C1 segment of cervical spinal cord (tissue), 14 donors: ENCODE measurements around the gene BAHD1.

Experiments used
- DNase-seq, 14 donors: peaks; one replicate each; lab custom pipeline; 2025; lab: John Stamatoyannopoulos, UW

BAHD1 gene

DNA sequence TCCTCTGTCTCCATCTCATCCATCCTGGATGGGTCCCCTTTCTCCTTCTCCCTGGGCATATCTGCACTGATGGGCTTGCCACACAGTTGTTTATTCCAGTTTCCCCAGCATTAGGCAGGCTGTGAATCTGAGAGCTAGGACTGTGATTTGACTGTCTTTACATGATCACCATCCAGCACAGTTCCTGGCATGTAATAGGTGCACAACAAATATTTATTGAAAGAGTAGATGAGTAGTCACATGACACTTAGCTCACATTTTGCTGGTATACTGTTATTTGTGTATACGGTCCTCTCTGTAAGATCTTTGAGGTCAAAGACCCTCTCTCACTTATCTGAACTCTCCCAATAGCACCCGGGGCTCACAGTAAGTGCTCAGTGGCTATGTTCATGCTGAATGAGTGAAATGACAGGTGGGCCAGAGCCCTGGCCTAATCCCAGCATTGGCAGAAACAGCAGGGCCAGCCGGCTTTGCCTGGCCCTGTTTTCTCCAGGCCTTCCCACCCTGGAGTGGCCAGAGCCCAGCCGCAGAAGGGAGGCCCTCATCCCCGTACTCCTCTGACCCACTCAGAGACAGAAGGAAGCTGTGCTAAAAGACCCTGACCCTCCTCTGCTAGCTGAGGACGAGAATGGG lies 16.2 kb upstream of the BAHD1 start:
- no peak for DNase-seq

DNA sequence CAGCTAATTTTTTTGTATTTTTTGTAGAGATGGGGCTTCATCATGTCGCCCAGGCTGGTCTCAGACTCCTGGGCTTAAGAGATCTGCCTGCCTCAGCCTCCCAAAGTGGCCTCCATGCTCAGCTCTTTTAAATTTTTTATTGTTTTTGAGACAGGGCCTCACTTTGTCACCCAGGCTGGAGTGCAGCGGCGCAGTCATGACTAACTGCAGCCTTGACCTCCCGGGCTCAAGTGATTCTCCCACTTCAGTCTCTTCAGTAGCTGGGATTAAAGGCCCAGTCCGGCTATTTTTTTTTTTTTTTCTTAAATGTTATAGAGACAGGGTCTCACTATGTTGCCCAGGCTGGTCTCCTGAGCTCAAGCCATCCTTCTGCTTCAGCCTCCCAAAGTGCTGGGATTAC lies 15.1 kb upstream of the BAHD1 start:
- no peak for DNase-seq

DNA sequence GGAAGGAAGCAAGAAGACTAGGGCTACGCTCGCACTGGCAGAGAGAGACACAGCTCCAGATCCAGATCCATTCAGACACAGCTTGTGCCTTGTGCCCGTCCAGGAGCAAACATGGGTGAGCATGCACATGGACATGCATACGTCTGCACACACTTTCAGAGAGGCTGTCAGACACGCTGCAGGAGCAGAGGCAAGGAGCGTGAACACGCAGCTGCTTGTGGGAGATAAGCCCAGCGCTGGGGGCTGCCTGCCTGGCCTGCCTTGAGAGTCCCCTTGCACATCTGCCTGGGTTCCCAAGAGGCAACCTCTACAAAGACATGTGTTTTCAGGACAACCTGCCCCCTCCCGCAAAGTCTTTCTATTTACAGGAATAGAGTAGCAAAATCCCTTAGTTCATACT lies 13.6 kb upstream of the BAHD1 start:
- DNase-seq, result no peak

GRCh38 chr15:40428185-40428584 lies 12.6 kb upstream of the BAHD1 start:
- no peak for DNase-seq

DNA sequence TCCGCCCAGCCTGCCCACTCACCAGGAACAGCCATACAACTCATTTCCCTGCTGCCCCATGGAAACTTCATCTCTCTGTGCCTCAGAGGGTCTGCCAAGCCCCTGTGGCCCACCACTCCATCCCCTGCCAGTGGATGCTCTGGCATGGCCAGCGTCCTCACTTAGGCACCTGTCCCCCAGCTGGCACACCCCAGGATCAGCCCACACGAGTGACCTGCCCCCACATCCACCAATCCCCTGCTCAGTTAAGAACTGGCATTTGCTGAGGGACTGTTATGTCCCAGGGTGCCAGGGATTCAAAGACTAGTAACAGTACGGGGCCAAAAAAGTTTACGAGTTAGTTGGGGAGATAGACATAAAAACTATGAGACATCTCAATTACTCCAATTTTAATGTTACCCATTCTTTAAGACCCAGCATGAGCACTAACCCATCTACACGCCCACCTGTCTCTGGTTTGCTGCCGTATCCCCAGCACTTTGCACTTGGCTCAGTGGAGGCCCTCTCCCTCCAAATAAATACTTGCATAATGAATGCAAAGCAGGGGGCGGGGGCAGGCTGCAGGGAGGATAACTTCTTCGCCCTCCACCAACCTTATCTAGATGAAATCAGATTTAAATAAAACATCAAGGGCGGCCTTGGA lies 11.6 kb upstream of the BAHD1 start:
- no peak for DNase-seq

- DNase-seq, result no peak
Observed at GRCh38 chr15:40430271-40430805, 10.4 kb upstream of the BAHD1 start.

DNA sequence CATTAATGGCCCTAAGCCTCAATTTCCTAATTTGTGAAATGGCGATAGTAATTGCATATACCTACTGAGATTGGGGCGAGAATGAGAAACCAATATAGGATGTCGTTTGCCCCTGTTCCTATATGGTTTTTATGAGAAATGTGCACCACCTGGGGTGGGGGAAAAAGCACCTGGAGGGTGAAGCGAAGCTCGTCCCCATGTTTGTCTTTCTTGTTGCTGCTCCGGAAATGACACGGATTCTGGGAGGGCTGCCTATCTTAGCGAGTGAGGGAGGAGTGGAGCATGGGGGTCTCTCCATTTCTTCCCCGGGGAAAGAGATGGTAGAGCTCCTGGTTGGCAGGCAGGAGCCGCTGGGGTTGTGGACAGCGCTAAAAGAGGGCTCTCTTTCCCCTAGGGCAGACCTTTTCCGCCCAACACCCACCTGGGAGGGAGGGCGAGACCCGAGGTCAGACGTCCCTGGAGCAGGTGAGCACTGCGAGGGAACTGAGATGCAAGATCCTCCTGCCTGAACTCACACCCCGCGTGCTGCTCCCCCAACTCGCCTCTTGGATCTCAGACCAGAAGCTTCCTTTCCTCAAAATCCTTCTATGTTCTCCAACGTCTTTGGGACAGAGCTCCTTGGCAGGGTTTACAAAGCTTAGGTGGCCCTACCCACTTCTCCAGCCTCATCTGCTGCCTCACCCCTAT lies 5.6 kb upstream of the BAHD1 start:
- no peak for DNase-seq

GRCh38 chr15:40435710-40436089 lies 5.1 kb upstream of the BAHD1 start:
- DNase-seq, result no peak

DNA sequence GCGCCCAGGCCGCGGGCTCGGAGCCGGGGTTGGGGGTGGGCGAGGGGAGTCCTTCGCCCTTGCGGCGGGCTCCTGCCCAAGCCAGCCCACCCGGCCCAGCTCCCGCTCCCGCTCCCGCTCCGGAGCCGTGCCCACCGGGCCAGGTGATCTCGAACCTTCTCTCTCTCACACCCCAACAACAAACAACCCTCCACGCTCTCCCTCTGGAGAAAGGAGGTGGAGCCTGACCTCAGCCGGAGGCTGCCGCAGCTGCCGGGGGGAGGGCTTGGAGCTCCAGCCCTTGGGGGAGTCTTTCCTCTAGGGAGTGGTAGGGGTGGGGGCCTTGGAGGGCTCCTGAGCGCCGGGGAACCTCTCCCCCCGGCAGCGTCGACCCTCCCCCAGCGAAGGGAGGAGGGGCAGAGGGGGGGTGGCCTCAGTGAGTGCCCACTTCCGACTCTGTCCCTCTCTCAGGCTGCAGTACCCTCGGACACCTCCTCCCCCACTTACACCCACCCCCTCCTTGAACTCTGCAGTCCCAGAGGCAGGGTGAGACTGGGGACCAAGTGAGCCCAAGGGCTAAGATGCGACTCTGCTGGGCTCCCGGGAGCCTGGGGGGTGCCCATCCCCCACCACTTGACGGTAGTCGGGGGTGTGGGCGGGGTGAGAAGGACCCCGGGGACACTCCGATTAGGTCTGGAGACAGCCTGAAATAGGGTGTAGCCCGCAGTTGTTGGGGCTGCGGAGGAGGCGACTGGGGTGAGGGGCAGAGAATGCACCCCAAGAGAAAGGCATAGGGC lies 4.4 kb upstream of the BAHD1 start:
- DNase-seq, result no peak

- no peak for DNase-seq
Observed at GRCh38 chr15:40436892-40437751, 3.6 kb upstream of the BAHD1 start.

DNA sequence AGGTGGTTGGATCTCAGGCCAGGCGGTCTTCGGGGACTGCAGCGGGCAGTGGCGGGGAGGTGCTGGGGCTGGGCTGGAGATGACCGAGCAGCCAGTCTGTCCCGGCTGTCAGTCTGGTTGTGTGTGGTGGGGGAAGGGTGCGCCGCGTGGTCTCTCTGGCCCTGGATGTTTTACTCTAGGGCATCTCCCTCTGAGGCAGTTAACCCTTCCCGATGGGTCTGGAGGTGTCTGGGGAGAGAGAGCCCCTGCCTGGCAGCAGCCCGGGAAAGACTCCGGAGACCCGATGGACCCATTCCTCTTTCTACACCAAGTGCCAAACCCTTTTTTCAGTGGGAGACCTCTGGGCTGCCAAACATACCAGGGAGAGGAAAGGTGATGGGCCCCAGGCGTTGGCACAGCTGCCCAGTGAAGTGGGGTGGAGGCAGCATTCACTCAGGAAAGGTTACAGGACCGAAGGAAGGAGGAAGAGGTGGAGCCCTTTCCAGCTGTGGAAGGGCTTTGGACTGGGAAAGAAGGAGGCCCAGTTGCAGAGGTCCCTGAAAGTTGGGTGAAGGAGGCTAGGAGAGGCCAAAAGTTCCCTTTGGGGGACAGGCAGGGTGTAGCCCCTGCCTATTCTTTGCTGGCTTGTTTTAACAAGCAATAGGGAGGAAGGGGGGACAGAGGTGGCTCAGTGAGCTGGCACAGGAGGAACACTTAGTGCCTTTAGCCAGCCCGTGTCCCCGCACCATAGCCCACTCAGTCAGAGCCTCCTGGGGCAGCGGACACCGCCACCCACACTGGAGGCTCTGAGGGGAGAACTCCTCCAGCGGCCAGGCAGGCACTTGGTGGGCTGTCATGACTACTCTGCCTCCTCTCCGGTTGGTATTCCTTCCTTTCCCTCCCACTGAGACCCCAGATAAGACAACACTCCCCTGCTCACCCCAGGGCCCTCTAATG lies 2.7 kb upstream of the BAHD1 start:
- DNase-seq, result no peak

DNA sequence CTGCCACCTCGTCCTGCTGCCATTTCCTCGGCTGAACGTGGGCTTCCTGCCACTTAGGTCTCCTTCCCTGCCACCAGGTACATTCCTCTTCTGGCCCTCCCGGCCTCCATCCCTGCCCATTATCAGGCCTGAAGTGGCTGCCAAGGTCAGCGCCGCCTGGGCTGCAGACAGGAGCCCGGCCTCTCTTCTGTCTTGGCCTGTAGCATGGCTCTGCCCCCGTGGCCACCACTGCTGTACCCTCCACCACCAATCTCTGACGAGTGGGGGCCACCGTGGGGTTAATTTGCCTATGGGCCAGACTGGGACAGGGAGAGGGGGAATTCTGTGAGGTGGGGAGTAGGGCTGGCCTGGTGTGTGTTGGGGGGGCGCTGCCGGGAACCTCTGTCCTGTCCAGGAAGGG lies 2.0 kb upstream of the BAHD1 start:
- DNase-seq, result no peak

DNA sequence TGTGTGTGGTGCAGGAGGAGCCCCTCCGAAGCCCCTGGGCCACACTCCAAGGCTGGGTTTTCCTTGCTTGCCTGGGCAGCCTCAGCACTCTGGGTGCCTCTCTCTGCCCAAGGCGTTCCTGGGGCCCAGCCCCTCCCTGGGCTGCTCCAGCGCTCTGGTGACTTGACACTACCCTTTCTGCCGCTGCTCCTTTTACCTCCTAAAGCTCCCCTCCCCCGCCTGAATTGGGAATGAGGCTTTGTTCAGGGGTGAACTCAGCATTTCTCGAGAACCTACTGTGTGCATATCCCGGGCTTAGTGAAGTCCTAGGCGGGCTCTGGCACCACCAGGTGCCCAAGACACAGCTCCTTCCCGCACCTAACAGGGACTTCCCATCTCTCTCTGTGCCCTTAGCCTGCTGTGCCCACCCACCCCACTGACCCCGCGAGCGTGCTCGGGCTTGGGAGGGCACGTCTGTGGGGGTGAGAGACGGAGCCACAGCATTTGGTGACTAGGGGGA lies 1.2 kb upstream of the BAHD1 start:
- DNase-seq, result peak in 3 of 14 donors; percentile 22 to 29 (median 25)

DNA sequence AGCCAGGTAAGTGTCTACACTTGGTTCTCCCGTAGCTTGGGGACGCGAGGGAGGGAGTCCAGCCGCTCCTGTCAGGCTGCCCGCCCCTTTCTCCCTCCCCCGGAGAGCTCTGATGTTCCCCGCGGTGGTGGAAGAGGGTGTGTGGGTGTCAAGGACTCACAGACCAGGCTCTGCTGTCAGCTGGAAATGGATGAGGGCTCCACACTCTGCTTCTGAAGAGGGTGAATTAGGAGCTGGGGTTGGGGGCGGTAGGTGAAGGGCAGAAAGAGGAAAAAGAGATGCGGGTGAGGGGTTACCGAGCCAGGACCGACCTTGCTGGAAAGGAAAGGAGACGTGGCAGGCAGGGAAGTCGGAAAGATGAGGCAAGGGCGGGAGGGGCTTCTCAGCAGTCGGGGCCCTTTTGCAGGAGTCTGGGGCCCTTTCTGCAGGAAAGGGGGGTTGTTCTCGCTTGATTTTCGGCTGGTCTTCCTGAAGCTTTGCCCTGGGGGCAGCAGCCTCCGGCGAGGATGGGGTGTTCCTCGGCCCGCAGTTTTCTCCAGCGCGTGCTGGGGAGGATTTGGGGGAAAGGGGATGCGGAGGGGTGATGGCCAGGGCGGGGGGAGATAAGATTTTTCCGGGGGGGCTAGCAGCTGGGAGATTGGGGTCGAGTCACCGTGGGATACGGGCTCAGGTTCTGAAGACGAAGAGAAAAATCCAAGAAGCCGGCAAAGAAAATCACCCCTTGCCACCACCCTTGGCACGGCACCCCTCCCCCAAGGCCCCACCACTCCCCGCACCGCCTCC lies 602 bp upstream of the BAHD1 start:
- DNase-seq, result peak in 6 of 14 donors; percentile 32 to 64 (median 48)

- DNase-seq, result peak in 5 of 14 donors; percentile 19 to 44 (median 37)
Observed at GRCh38 chr15:40441565-40442531, 1.1 kb downstream of the BAHD1 start.

- DNase-seq, result no peak
Observed at GRCh38 chr15:40443255-40443654, 2.5 kb downstream of the BAHD1 start.

DNA sequence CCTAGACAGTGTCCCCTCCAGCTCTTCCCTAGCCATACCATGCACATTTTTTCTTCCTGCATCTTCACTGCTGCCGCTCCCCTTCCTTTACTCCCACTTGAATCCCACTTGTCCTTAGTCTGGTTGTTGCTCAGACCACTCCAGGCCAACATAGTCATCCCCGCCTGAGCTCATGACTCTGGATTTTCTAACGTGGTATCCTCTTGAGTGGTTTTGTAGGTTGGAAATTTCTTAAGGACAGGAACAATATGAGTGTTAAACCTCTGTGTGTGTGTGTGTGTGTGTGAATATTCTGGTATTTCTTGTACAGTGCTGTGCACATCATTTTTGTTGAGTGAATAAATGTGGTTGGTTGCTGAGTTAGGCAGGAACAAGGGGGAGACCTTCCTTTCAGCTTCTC lies 3.1 kb downstream of the BAHD1 start:
- no peak for DNase-seq

- DNase-seq, result no peak
Observed at GRCh38 chr15:40444736-40445135, 4.0 kb downstream of the BAHD1 start.
